Nephron (organoid): ENCODE results near the gene SSPN.
A peak's percentile ranks its signal among the peaks of the same experiment; 100 is the strongest.

ENCODE experiments used
- H3K27ac Mint-ChIP-seq, 3 experiments: 2 replicates each; pipeline ENCODE4 v1.8.0; 2020; ENCODE audit warnings: mixed read lengths in 3 of 3, mild to moderate bottlenecking in 2 of 3, moderate library complexity in 1 of 3
- H3K27me3 Mint-ChIP-seq: 2 replicates; pipeline ENCODE4 v1.8.0; 2021; ENCODE audit warnings: low read depth, mild to moderate bottlenecking, moderate library complexity, mixed read lengths
- H3K36me3 Mint-ChIP-seq: 2 replicates; pipeline ENCODE4 v1.8.0; 2020; ENCODE audit warnings: low read depth, mixed read lengths
- H3K4me1 Mint-ChIP-seq: 2 replicates; pipeline ENCODE4 v1.8.0; 2020; ENCODE audit warnings: mixed read lengths
- H3K4me3 Mint-ChIP-seq, 3 experiments: 2 replicates each; pipeline ENCODE4 v1.8.0; 2020; ENCODE audit warnings: mild to moderate bottlenecking in 3 of 3, mixed read lengths in 3 of 3, moderate library complexity in 2 of 3
- H3K9me3 Mint-ChIP-seq: 2 replicates; pipeline ENCODE4 v1.8.0; 2020; ENCODE audit warnings: mixed read lengths
- TF ChIP-seq, protein P1 (sequence below), 3 experiments: fragments of 200-600 bp; sonication (generic); IDR thresholded peaks; one replicate each; pipeline ENCODE4 v1.5.0; 2021; ENCODE audit warnings: antibody characterized with exemption in 3 of 3; ENCODE audit not compliant: unreplicated experiment in 3 of 3

The SSPN gene

DNA sequence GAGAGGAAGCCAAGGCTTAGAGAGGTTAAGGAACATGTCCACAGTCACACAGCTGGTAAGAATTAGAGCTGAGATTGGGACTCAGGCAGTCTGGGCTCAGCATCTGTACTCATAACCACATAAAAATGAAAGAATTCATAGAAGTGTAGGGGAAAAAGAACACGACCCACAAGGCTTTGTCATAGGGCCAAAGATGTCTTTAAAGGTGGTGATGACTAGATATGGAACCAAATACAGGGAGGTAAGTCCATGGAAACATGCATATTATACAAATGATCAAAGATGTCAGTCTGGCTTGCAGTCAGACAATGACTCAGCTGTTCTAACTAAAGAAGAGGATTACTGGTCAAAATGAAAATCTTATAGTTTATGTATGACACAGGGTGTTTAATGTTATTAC is 7.2 kb upstream of the SSPN start:
- Mint-ChIP-seq H3K9me3 (no peaks in the 10 kb centered on the region), H3K36me3 (no peaks in the 10 kb centered on the region), H3K4me1 (peaks cover 7% of the 10 kb centered on the region), H3K27me3 (no peaks in the 10 kb centered on the region), H3K4me3 (no peak overlapping the region), H3K27ac (no peak overlapping the region)
- TF ChIP-seq, protein P1, sequence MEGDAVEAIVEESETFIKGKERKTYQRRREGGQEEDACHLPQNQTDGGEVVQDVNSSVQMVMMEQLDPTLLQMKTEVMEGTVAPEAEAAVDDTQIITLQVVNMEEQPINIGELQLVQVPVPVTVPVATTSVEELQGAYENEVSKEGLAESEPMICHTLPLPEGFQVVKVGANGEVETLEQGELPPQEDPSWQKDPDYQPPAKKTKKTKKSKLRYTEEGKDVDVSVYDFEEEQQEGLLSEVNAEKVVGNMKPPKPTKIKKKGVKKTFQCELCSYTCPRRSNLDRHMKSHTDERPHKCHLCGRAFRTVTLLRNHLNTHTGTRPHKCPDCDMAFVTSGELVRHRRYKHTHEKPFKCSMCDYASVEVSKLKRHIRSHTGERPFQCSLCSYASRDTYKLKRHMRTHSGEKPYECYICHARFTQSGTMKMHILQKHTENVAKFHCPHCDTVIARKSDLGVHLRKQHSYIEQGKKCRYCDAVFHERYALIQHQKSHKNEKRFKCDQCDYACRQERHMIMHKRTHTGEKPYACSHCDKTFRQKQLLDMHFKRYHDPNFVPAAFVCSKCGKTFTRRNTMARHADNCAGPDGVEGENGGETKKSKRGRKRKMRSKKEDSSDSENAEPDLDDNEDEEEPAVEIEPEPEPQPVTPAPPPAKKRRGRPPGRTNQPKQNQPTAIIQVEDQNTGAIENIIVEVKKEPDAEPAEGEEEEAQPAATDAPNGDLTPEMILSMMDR (IDR thresholded peaks at IDR 0.05; ENCODE audit: unreplicated experiment in 3 of 3) = no peak

DNA sequence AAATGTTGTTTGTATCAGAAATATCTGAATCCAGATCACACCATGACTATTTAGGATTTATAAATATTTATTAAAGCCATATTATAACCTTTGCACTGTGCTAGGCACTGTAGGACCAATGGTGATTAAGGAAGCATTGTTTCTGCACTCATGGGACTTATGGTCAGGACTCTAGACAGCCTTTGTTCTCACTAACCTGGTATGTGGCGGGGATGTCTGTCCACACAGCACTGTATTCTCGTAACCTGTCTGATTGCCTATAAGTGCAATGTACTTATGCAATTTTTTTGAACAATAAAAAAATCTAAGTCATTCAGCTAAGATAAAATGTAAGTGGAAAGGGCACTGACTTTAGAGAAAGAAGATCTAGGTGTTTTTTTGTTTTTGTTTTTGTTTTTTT is 6.7 kb upstream of the SSPN start:
- Mint-ChIP-seq H3K27me3 (no peaks in the 10 kb centered on the region), H3K36me3 (no peaks in the 10 kb centered on the region), H3K4me3 (no peak overlapping the region), H3K27ac (no peak overlapping the region), H3K9me3 (no peaks in the 10 kb centered on the region), H3K4me1 (peaks cover 7% of the 10 kb centered on the region)
- TF ChIP-seq, protein P1 (IDR thresholded peaks at IDR 0.05; ENCODE audit: unreplicated experiment in 3 of 3) = no peak

DNA sequence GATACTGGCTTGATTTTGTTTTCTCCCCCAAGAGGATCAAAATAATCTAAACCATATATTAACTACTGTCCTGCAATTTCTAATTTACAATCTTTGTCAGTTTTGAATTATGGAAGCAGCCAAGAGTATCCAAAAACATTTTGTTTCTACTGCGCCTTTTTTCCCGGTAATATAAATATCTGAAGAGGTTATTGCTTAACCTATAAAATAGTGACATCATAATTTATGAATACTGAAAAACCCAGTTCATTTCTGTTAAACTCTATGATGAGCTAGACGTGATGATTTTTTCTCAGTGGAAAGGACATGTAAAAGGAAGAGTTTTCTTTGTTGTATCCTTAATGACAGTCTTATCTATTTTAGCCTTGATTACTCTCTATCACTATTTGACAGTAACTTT is 3.2 kb upstream of the SSPN start:
- H3K4me3 Mint-ChIP-seq = no peak overlapping the region
- H3K27me3 Mint-ChIP-seq = no peaks in the 10 kb centered on the region
- H3K9me3 Mint-ChIP-seq = no peaks in the 10 kb centered on the region
- H3K4me1 Mint-ChIP-seq = peaks cover 15% of the 10 kb centered on the region
- peak overlapping the region in 1 of 3 experiments; percentile 74 for H3K27ac Mint-ChIP-seq
- no peaks in the 10 kb centered on the region for H3K36me3 Mint-ChIP-seq
- TF ChIP-seq, protein P1 (IDR thresholded peaks at IDR 0.05; ENCODE audit: unreplicated experiment in 3 of 3) = no peak

DNA sequence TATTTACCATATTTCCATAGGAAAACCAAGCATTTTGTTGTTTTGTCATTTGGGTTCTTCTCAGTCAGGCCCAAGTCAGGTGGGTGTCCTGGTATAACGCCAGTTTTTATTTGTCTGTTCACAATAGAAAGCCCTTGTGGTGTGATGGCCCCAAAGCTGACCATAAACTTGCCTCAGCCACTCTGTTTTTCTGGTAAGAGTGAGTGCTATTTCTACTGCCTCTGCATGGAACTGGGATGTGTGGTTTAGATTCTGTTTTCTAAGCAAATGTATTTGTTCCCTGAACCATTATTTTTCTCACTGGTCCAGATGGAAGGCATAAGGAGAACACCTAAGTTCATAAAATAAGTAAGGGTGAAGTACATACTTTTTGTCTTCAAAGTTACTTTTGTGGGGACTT is 1.8 kb upstream of the SSPN start:
- peak overlapping the region; percentile 17 to 79 (median 26) for H3K4me3 Mint-ChIP-seq
- peak overlapping the region in 2 of 3 experiments; percentile 46 to 59 for H3K27ac Mint-ChIP-seq
- TF ChIP-seq, protein P1 (IDR thresholded peaks at IDR 0.05; ENCODE audit: unreplicated experiment in 3 of 3) = no peak
- H3K36me3 Mint-ChIP-seq = no peaks in the 10 kb centered on the region
- H3K27me3 Mint-ChIP-seq = no peaks in the 10 kb centered on the region
- H3K4me1 Mint-ChIP-seq = peaks cover 24% of the 10 kb centered on the region
- H3K9me3 Mint-ChIP-seq = no peaks in the 10 kb centered on the region

DNA sequence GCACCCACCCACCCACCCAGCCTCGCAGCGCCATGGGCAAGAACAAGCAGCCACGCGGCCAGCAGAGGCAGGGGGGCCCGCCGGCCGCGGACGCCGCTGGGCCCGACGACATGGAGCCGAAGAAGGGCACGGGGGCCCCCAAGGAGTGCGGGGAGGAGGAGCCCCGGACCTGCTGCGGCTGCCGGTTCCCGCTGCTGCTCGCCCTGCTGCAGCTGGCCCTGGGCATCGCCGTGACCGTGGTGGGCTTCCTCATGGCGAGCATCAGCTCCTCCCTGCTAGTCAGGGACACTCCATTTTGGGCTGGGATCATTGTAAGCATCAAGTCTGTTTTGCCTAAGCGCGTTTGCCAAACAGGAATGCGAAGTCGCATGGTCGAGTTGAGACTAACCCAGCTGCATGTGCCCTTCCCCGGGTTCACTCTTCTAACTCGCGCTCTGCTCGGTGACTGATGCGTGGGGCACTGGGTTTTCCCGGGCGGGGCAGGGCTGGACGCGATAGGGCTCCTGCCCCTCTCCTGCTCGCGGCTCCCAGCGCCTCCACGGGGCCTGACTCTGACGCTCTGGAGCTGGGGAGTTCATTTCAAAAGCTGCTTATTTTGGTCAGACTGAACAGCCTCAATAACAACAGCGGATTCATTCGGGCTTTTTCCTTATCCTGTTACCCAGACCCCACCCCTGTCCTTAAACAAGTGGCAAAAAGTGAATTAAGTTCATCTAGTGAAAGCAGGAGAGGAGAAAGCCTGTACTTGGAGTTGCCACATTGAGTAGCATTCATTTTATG is 458 bp downstream of the SSPN start:
- H3K27ac Mint-ChIP-seq = peak overlapping the region; percentile 96 to 98 (median 97)
- peaks cover 24% of the 10 kb centered on the region for H3K4me1 Mint-ChIP-seq
- H3K27me3 Mint-ChIP-seq = no peaks in the 10 kb centered on the region
- H3K36me3 Mint-ChIP-seq = no peaks in the 10 kb centered on the region
- peak overlapping the region; percentile 95 to 99 (median 98) for H3K4me3 Mint-ChIP-seq
- H3K9me3 Mint-ChIP-seq = no peaks in the 10 kb centered on the region
- TF ChIP-seq, protein P1 (IDR thresholded peaks at IDR 0.05; ENCODE audit: unreplicated experiment in 3 of 3) = no peak

DNA sequence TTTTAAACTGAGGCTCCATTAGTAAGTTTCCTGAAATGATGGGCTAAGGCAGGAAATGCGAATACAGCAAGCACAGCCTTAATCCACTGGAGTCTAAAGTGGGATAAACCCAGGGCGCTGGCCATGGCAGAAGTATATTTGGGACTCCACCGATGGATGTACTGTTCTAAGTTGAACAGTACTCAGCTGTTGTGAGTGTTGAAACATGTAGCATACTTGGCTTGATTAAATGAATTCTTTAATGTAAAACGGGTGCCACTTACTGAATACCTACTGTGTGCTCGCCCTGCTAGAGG is 996 bp downstream of the SSPN start:
- Mint-ChIP-seq H3K36me3 (no peaks in the 10 kb centered on the region), H3K27me3 (no peaks in the 10 kb centered on the region), H3K27ac (peak overlapping the region; percentile 96 to 98 (median 97)), H3K4me1 (peaks cover 24% of the 10 kb centered on the region), H3K9me3 (no peaks in the 10 kb centered on the region), H3K4me3 (peak overlapping the region; percentile 95 to 99 (median 98))
- TF ChIP-seq, protein P1 (IDR thresholded peaks at IDR 0.05; ENCODE audit: unreplicated experiment in 3 of 3) = no peak
